ENCODE measurements around the gene DPM3. TPM values are rescaled to one million over a fixed set of nuclear protein-coding genes. Genes with fewer than 3 reads are reported as not detected.

The DPM3 gene
- total RNA-seq, 1 experiment from 2014 or later: 73.5 TPM

DNA sequence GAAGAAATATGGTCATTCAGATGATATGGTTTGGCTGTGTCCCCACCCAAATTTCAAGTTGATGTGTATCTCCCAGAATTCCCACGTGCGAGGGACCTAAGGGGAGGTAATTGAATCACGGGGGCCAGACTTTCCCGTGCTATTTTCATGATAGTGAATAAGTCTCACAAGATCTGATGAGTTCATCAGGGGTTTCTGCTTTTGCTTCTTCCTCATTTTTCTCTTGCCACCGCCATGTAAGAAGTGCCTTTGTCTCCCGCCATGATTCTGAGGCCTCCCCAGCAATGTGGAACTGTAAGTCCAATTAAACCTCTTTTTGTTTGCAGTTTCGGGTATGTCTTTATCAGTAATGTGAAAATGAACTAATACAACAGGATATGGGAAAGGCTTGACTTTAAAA is 1.4 kb upstream of the DPM3 start:
- Mint-ChIP-seq H3K4me3 (no peak overlapping the region), H3K9me3 (no peaks in the 10 kb centered on the region), H3K27ac (no peak overlapping the region), H3K4me1 (peaks cover 10% of the 10 kb centered on the region), H3K36me3 (peaks cover 8% of the 10 kb centered on the region; the same call in 1 of the 2 replicates), H3K27me3 (ENCODE audit: low read depth) (peaks cover 24% of the 10 kb centered on the region)
- ChIA-PET POLR2A (no interaction called here), CTCF (interaction anchor here (1.3 to 1.5 kb wide), 2 partner anchors 50 to 57 kb away, joined by 4 to 5 read pairs; no protein-coding TSS in a partner anchor)
- ATAC-seq (no peak), DNase-seq (ENCODE audit: low spot score) (no peak)
- TF ChIP-seq ETV6 (CRISPR knock-in tag; IDR thresholded peaks at IDR 0.05) (no peak), NFE2L1 (CRISPR knock-in tag; IDR thresholded peaks at IDR 0.05) (no peak)

DNA sequence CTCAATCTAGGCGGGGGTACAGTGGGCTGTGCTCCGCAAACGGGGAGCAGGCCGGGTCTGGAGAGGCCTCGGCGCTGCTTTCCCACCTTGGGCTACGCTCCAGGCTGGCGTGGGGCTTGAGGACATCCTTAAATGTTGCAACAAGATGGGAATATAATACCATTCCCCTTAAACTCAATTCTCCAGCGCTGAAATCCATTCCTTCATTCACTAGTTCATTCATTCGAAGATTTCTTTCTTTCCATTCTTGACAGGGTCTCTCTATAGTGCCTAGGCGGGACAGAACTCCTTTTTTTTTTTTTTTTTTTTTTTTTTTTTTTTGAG is 261 bp upstream of the DPM3 start:
- POLR2A ChIA-PET: interaction anchor here (0.5 to 0.7 kb wide), 2 partner anchors 34 to 62 kb away, joined by 3 to 6 read pairs; partner anchors contain the start of gene EFNA3
- peak overlapping the region; percentile 97 for H3K4me3 Mint-ChIP-seq
- peaks cover 8% of the 10 kb centered on the region for H3K4me1 Mint-ChIP-seq
- DNase-seq (ENCODE audit: low spot score): no peak
- peak overlapping the region; percentile 89; the same call in 1 of the 2 replicates for H3K27ac Mint-ChIP-seq
- H3K27me3 Mint-ChIP-seq (ENCODE audit: low read depth): peaks cover 23% of the 10 kb centered on the region
- TF ChIP-seq NFYB (CRISPR knock-in tag; conservative IDR thresholded peaks at IDR 0.05; ENCODE audit: low read depth): no peak
- no peak for TF ChIP-seq NR1H2 (CRISPR knock-in tag; IDR thresholded peaks at IDR 0.05)
- TF ChIP-seq, protein P1, sequence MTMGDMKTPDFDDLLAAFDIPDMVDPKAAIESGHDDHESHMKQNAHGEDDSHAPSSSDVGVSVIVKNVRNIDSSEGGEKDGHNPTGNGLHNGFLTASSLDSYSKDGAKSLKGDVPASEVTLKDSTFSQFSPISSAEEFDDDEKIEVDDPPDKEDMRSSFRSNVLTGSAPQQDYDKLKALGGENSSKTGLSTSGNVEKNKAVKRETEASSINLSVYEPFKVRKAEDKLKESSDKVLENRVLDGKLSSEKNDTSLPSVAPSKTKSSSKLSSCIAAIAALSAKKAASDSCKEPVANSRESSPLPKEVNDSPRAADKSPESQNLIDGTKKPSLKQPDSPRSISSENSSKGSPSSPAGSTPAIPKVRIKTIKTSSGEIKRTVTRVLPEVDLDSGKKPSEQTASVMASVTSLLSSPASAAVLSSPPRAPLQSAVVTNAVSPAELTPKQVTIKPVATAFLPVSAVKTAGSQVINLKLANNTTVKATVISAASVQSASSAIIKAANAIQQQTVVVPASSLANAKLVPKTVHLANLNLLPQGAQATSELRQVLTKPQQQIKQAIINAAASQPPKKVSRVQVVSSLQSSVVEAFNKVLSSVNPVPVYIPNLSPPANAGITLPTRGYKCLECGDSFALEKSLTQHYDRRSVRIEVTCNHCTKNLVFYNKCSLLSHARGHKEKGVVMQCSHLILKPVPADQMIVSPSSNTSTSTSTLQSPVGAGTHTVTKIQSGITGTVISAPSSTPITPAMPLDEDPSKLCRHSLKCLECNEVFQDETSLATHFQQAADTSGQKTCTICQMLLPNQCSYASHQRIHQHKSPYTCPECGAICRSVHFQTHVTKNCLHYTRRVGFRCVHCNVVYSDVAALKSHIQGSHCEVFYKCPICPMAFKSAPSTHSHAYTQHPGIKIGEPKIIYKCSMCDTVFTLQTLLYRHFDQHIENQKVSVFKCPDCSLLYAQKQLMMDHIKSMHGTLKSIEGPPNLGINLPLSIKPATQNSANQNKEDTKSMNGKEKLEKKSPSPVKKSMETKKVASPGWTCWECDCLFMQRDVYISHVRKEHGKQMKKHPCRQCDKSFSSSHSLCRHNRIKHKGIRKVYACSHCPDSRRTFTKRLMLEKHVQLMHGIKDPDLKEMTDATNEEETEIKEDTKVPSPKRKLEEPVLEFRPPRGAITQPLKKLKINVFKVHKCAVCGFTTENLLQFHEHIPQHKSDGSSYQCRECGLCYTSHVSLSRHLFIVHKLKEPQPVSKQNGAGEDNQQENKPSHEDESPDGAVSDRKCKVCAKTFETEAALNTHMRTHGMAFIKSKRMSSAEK (CRISPR knock-in tag; IDR thresholded peaks at IDR 0.05; ENCODE audit: borderline replicate concordance): no peak
- CTCF ChIA-PET: interaction anchor here (0.5 to 2.2 kb wide), 7 partner anchors 26 to 97 kb away, joined by 3 to 25 read pairs (median 5); partner anchors contain the start of genes KRTCAP2 and TRIM46
- H3K36me3 Mint-ChIP-seq: peaks cover 8% of the 10 kb centered on the region; the same call in 1 of the 2 replicates
- ATAC-seq: no peak
- H3K9me3 Mint-ChIP-seq: no peaks in the 10 kb centered on the region

- H3K27me3 Mint-ChIP-seq (ENCODE audit: low read depth): peaks cover 17% of the 10 kb centered on the region
- ATAC-seq (no peak), DNase-seq (ENCODE audit: low spot score) (no peak)
- H3K9me3 Mint-ChIP-seq: no peaks in the 10 kb centered on the region
- H3K4me1 Mint-ChIP-seq: peaks cover 15% of the 10 kb centered on the region
- peak overlapping the region; percentile 96 for H3K4me3 Mint-ChIP-seq
- POLR2A ChIA-PET: interaction anchor here (1.3 kb wide), 1 partner anchor 30 kb away, joined by 4 read pairs; no protein-coding TSS in a partner anchor
- CTCF ChIA-PET: interaction anchor here (0.9 to 4.5 kb wide), 8 partner anchors 9 to 76 kb away, joined by 3 to 66 read pairs (median 5); partner anchors contain the start of genes KRTCAP2 and TRIM46
- H3K36me3 Mint-ChIP-seq: peaks cover 15% of the 10 kb centered on the region
- peak overlapping the region; percentile 79 for H3K27ac Mint-ChIP-seq
- TF ChIP-seq MLX (CRISPR knock-in tag; IDR thresholded peaks at IDR 0.05) (no peak), RORB (CRISPR knock-in tag; IDR thresholded peaks at IDR 0.05) (no peak), ZNF671 (CRISPR knock-in tag; IDR thresholded peaks at IDR 0.05) (no peak), ZBTB43 (CRISPR knock-in tag; IDR thresholded peaks at IDR 0.05) (no peak), MXD4 (CRISPR knock-in tag; IDR thresholded peaks at IDR 0.05; ENCODE audit: borderline replicate concordance) (no peak), ATF1 (CRISPR knock-in tag; IDR thresholded peaks at IDR 0.05) (no peak), JAZF1 (CRISPR knock-in tag; IDR thresholded peaks at IDR 0.05) (no peak), CREM (CRISPR knock-in tag; IDR thresholded peaks at IDR 0.05) (no peak), ZNF512 (CRISPR knock-in tag; IDR thresholded peaks at IDR 0.05; ENCODE audit: borderline replicate concordance) (no peak), TEAD4 (CRISPR knock-in tag; IDR thresholded peaks at IDR 0.05) (no peak), SMAD3 (CRISPR knock-in tag; IDR thresholded peaks at IDR 0.05; ENCODE audit: borderline replicate concordance) (no peak), ZNF121 (CRISPR knock-in tag; IDR thresholded peaks at IDR 0.05) (no peak), ZNF416 (CRISPR knock-in tag; IDR thresholded peaks at IDR 0.05) (no peak), RELA (CRISPR knock-in tag; IDR thresholded peaks at IDR 0.05; ENCODE audit: borderline replicate concordance) (no peak)
- TF ChIP-seq, protein P2, sequence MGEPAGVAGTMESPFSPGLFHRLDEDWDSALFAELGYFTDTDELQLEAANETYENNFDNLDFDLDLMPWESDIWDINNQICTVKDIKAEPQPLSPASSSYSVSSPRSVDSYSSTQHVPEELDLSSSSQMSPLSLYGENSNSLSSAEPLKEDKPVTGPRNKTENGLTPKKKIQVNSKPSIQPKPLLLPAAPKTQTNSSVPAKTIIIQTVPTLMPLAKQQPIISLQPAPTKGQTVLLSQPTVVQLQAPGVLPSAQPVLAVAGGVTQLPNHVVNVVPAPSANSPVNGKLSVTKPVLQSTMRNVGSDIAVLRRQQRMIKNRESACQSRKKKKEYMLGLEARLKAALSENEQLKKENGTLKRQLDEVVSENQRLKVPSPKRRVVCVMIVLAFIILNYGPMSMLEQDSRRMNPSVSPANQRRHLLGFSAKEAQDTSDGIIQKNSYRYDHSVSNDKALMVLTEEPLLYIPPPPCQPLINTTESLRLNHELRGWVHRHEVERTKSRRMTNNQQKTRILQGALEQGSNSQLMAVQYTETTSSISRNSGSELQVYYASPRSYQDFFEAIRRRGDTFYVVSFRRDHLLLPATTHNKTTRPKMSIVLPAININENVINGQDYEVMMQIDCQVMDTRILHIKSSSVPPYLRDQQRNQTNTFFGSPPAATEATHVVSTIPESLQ (CRISPR knock-in tag; IDR thresholded peaks at IDR 0.05): no peak
Measured at GRCh38 chr1:155137154-155137949, 3.0 kb downstream of the DPM3 start.

Data from WTC11 (cell line).